ENCODE results near the gene RTN4R. TPM values are rescaled to one million over a fixed set of nuclear protein-coding genes. Genes with fewer than 3 reads are reported as not detected.
"Not testable (repeated sequence)": the region's sequence is repeated elsewhere in the genome, so short reads cannot be mapped to it uniquely, and the experiment has no call there.

RTN4R gene
- total and polyA plus RNA-seq, 8 donors, result 3.7 to 10.9 (median 6.8) TPM

DNA sequence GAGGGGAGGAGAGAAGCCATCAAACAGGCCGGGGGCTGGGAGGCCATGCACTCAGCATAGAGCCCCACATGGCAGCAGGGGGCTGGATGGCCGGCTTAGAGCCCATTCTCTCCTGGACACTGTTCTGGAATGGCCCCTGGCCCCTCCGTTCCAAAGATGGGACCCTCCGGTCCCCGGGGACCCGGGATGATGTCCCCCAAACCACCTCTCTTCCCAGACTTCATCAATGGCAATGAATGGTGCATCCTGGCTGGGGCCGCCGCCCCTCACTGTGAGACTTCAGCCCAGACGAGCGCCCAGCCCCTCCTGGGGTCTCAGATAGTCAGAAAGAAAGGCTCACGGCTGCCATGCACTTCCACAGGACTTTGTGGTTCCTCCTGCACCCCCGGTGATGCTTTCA is 13.8 kb upstream of the RTN4R start:
- H3K27ac ChIP-seq, result no peak overlapping the region
- H3K36me3 ChIP-seq, result no peaks in the 10 kb centered on the region
- no peaks in the 10 kb centered on the region for H3K27me3 ChIP-seq
- no peak overlapping the region for H3K4me3 ChIP-seq
- intact Hi-C loops (cut with DNase I), result loop anchor here in 1 of 2 donors (10.0 kb wide), 1 partner anchor 127 kb away; the partner anchor contains the start of gene CCDC188
- DNase-seq, result no peak
- TF ChIP-seq, protein P1, sequence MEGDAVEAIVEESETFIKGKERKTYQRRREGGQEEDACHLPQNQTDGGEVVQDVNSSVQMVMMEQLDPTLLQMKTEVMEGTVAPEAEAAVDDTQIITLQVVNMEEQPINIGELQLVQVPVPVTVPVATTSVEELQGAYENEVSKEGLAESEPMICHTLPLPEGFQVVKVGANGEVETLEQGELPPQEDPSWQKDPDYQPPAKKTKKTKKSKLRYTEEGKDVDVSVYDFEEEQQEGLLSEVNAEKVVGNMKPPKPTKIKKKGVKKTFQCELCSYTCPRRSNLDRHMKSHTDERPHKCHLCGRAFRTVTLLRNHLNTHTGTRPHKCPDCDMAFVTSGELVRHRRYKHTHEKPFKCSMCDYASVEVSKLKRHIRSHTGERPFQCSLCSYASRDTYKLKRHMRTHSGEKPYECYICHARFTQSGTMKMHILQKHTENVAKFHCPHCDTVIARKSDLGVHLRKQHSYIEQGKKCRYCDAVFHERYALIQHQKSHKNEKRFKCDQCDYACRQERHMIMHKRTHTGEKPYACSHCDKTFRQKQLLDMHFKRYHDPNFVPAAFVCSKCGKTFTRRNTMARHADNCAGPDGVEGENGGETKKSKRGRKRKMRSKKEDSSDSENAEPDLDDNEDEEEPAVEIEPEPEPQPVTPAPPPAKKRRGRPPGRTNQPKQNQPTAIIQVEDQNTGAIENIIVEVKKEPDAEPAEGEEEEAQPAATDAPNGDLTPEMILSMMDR (IDR thresholded peaks at IDR 0.05), result no peak
- H3K9me3 ChIP-seq, result no peaks in the 10 kb centered on the region
- H3K4me1 ChIP-seq, result no peaks in the 10 kb centered on the region
- ATAC-seq, result no peak

DNA sequence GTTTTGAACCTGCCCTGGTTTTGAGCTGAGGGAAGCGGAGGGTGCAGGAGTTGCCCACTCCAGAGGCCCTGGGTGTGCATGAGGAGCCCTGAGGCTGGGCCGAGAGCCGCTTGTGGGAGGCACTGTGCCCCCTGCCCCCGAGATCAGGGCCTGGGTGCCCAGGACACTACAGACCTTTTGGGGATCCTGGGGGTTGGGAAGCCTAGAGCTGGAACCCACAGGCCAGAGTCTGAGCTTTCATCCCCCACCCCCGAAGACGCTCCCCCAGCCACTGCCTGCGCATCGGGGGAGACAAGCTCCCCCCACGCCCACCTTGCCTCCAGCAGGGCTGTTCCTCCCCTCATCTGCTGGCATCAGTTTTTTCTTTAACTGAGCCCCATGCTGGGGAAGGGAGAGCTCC is 13.4 kb upstream of the RTN4R start:
- ATAC-seq, H3K27me3 ChIP-seq, H3K4me3 ChIP-seq, H3K9me3 ChIP-seq, H3K27ac ChIP-seq, H3K36me3 ChIP-seq, DNase-seq, H3K4me1 ChIP-seq: not testable (repeated sequence)
- intact Hi-C loops (cut with DNase I), result loop anchor here in 1 of 2 donors (10.0 kb wide), 1 partner anchor 127 kb away; the partner anchor contains the start of gene CCDC188

DNA sequence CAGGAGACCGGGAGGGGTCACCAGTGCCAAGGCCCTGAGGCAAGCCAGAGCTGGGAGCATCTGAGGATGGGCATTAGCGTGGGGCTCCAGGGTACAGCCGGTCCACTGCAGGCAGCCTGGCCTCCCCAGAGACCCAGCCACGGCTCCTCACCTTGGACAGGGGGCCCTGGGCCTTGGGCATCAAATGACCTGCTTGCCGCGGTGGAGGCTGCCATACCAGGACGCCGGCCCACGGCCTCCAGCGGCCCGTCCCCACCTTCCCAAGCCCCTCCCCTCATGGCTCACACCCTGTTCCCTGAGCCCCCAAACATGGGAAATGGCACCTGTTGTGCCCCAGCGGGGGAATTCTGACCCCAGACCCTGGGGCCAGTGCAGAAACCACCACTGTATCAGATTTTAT is 12.7 kb upstream of the RTN4R start:
- TF ChIP-seq, protein P1 (IDR thresholded peaks at IDR 0.05), result no peak
- no peaks in the 10 kb centered on the region for H3K27me3 ChIP-seq
- intact Hi-C loops (cut with DNase I), result loop anchor here in 1 of 2 donors (10.0 kb wide), 1 partner anchor 126 kb away; the partner anchor contains the start of gene CCDC188
- no peaks in the 10 kb centered on the region for H3K9me3 ChIP-seq
- H3K4me3 ChIP-seq, result no peak overlapping the region
- no peak for DNase-seq
- no peak overlapping the region for H3K27ac ChIP-seq
- no peak for ATAC-seq
- H3K36me3 ChIP-seq, result no peaks in the 10 kb centered on the region
- no peaks in the 10 kb centered on the region for H3K4me1 ChIP-seq

DNA sequence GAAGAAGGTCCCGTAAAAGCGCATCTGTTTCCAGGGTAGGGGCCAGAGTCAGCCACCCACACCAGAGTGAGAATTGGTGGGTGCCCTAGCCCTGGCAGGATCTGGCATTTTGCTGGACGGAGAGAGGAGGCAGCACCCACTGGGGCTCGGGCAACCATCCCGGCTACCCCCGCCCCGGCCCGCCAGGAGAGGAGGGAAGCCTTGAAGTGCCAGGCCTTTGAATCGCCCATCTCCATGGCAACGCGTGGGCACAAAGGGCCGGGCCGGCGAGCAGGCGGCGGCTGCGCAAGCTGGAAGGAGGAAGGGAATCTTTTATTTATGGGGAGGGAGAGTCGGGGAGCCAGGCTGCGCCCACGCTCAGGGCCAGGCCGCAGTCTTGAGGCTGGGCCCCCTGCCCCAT is 12.0 kb upstream of the RTN4R start:
- not testable (repeated sequence) for H3K27me3 ChIP-seq, H3K27ac ChIP-seq, H3K4me1 ChIP-seq, DNase-seq, H3K36me3 ChIP-seq, H3K4me3 ChIP-seq, H3K9me3 ChIP-seq
- peak; percentile 43 for ATAC-seq
- intact Hi-C loops (cut with DNase I), result loop anchor here in 1 of 2 donors (10.0 kb wide), 1 partner anchor 125 kb away; the partner anchor contains the start of gene CCDC188

DNA sequence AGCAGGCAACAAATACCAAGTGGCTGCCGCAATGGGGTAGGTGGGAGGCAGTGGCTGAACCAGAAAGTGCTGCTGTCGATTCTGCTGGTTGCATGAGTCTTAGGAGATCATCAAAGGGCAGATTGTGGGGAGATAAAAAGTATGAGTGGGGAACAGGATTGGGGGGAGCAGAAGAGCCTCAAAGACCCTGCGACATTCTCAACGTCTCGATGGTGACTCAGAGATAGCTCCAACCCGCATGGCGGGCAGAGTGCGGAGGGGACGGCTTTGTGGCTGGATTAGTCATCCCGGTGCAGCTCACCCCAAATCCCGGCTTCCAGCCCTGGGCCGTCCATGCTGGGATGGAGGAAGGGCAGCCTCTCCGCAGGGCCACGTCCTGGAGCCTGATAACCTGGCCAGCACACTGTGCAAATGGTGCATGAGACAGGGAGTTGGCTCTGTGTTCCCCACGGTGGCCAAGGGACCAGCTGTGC is 11.6 kb upstream of the RTN4R start:
- Histone ChIP-seq H3K4me3 (no peak overlapping the region), H3K9me3 (no peaks in the 10 kb centered on the region), H3K36me3 (no peaks in the 10 kb centered on the region), H3K27me3 (no peaks in the 10 kb centered on the region), H3K4me1 (no peaks in the 10 kb centered on the region), H3K27ac (no peak overlapping the region)
- ATAC-seq (no peak), DNase-seq (no peak)
- TF ChIP-seq, protein P1 (IDR thresholded peaks at IDR 0.05), result no peak
- intact Hi-C loops (cut with DNase I), result loop anchor here in 1 of 2 donors (10.0 kb wide), 1 partner anchor 125 kb away; the partner anchor contains the start of gene CCDC188

DNA sequence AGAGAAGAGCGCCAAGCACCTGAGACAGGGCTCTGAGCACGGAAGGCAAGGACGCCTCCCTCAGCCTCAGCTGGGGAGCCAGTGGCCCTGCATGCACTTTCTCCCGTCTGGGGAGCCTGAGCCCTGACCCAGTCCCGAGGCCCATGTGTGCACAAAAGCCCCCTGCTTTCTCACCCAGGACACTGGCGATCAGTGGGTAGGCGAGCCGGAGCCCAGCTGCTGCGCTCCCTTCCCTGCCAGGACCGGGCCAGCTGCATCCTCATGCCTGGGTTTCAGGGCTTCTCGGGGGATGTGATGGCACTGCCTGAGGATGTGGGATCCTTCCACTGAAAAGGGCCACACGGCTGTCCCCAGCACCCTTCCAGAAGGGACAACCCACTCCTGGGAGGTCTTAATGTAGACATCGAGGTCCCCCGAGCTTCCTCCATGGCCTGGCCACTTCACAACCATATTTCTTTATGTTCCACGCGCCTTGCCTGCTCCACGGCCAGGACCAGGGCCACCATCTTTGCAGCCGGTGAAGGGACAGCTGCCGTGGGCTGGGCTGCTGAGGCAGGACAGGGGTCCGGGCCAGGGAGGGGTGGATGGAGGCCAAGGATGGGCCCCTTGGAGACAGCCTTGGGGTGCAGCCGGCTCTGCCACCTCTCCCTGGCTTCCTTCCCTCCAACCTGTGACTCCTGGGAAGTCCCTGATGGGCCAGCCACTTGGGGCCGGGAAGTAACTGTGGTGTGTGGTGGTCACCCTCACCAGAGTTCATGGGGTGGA is 10.8 kb upstream of the RTN4R start:
- H3K36me3 ChIP-seq; H3K9me3 ChIP-seq; DNase-seq; H3K27ac ChIP-seq; H3K4me3 ChIP-seq; intact Hi-C loops (cut with DNase I); H3K4me1 ChIP-seq; ATAC-seq; H3K27me3 ChIP-seq: not testable (repeated sequence)

DNA sequence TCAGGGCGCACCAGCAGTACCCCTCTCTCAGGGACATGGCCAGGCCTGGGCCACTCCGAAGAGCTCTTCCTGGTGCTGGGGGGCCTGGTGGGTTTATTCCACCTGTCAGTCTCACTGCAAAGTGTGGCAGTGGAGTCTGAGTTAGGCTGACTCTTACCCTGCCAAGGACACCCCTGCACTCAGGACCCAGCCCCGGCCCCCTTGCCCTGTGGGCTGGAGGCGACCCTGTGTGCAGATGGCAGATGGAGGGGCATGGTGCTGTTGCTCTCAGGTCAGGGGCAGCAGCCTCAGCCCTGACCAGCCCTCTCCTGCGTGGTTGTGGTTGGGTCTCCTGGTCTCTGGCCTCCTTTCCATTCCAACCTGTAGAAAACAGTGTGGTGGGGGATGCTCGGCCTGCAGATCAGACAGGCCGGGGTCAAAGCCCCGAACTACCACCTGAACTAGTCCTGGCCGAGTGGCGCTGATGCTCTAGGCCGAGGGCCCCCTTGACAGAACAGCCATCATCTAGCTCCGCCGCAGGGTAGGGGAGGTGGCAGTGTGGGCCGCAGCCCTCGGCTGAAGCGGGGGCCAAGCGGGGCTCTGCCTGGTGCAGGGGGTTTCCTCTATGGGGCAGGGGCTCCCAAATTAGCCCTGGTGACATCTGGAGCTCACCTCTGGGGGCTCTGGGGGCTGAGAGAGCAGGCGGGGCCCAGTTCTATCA is 10.0 kb upstream of the RTN4R start:
- H3K4me1 ChIP-seq; ATAC-seq; H3K4me3 ChIP-seq; H3K9me3 ChIP-seq; intact Hi-C loops (cut with DNase I); H3K27ac ChIP-seq; H3K36me3 ChIP-seq; H3K27me3 ChIP-seq; DNase-seq: not testable (repeated sequence)

Data from left lung (tissue), 10 donors.